DMS79 treated with DMSO at 0.1 percent for 48 hours (cell line): ENCODE data around the gene NGRN.
"Not testable (repeated sequence)": the region's sequence is repeated elsewhere in the genome, so short reads cannot be mapped to it uniquely, and the experiment has no call there.

Experiments
- DNase-seq: peaks from one replicate; lab custom pipeline; 2025; lab: John Stamatoyannopoulos, UW

The NGRN gene

DNA sequence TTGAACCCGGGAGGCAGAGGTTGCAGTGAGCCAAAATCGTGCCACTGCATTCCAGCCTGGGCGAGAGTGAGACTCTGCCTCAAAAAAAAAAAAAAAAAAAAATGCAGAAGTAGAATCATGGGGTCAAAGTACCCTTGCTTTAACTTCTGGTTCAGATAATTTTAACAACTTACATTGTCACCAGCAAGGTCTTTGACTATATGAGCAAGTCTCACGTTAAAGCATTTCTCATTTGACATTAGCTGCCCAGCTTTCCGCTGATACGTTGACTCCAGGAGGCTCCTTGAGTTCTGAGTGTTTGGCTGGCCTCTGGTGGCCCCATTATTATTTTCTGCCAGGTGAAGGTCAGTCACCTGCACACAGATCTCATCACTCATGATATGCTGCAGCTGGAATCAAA lies 16.2 kb downstream of the NGRN start:
- not testable (repeated sequence) for DNase-seq

GRCh38 chr15:90286678-90287077 lies 21.2 kb downstream of the NGRN start:
- DNase-seq = no peak

- no peak for DNase-seq
Observed at GRCh38 chr15:90287101-90287500, 21.6 kb downstream of the NGRN start.

DNA sequence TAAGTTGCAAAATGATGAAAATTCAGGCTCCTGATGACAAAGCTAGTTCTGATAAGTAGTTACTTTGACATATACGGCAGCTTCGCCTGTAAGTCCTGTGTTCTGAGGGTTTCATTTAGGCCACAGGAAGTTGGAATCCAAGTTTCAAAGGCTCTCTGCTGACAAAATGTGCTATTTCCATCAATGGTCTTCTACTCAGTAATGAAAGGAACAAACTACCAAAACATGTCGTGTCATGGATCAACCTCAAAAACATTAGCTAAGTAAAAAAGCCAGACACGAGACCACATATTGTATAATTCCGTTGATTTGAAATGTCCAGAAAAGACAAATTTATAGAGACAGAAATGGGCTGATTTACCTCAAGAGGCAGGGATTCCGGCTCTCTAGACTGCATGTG lies 22.5 kb downstream of the NGRN start:
- no peak for DNase-seq

- DNase-seq = no peak
Observed at GRCh38 chr15:90291679-90292356, 26.3 kb downstream of the NGRN start.

DNA sequence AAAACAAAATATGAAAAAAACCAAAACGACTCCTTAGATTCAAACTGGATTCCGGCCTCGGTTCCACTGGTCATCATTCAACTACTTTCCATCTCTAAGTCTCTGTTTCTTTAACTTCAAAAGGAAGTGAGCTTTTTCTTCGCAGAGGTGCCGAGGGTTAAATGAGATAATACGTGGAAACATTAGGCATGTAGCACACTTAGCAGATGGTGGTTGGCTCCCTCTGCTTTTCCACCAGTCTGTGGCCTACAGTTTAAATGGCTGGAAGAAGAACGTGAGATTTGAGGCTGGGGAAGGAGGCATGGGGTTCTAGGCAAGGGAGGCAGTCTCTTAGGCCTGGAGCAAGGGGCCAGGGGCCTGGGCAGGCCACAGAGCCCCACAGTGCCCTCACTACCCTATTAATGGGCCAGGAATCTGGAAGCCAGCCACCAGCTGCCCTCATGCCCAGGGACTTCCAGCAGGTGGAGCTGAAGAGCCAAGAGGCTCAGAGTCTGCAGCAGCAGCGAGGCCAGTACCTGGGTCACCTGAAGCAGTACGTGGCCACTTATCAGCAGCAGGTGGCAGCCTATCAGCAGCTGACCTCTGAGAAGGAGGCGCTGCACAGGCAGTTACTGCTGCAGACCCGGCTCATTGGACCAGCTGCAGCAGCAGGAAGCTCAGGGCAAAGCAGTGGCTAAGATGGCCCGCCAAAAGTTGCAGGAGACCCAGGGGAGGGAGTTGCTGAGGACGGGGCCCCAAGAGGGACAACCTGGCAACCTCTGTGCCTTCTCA lies 27.8 kb downstream of the NGRN start:
- DNase-seq = peak; percentile 67

DNA sequence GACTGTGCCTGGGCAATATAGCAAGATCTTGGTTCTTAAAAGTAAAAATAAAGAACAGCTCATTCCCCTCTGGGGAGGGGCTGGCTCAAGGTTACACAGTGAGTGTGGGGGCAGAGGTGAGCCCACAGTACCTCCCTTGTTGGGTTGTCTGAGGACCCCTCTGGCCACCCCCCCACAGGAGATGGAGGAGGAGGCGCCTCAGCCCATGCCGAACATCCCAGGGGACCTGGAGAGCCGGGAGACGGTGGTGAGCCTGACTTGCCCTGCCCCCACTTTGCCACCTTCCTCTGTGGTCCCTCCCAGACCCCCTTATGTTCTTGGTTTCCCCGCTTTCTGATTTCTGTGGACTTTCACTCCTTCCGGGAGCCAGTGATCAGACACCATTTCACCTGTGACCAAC lies 28.7 kb downstream of the NGRN start:
- no peak for DNase-seq

DNA sequence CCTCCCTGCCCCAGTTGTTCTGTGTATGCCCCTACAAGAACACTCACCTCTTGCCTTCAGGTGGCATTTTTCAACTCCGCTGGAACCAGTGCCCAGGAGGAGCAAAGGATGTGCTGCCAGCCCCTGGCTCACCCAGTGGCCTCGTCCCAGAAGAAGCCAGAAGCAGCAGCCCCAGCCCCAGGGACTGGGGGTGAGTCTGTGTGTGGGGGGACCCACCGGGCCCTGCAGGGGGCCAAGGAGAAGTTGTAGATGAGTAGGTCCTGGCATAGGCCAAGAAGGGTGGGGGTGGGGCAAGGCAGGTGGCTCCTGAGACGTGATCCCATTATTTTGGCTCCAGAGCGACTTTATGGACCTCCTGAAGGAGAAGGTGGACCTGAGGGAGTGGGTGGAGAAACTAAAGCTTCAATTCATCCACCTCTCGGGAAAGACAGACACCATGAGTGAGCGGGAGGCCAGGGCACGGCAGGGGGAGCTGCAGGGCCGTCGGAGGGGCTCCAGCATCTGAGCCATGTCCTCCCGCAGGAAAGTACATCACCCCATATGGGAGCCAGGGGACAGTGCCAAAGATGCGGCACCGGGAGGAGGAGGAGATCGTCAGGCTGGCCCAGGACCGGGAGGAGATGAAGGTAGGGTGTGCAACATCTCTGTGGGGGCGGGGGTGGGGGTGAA lies 29.3 kb downstream of the NGRN start:
- peak; percentile 14 for DNase-seq

GRCh38 chr15:90295270-90295648 lies 29.8 kb downstream of the NGRN start:
- no peak for DNase-seq

- DNase-seq = not testable (repeated sequence)
Observed at GRCh38 chr15:90296316-90296884, 30.9 kb downstream of the NGRN start.

DNA sequence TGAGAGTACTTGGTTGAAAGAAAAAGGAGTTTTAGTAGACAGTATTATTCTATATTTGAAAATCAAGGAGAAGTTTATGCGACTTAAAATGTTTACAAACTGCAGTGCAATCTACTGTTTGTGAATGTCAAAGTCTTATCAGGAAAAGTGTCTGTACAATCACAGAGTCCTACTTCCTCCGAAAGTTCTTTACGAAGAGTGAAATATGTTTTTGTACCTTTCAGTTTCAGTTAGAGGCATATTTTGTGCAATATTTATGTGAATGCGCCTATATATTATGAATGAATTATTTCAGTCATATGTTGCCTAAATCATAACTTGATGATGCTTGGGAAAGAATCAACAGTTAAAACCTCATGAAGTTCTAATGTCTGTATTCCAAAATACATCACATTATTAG lies 31.5 kb downstream of the NGRN start:
- no peak for DNase-seq

DNA sequence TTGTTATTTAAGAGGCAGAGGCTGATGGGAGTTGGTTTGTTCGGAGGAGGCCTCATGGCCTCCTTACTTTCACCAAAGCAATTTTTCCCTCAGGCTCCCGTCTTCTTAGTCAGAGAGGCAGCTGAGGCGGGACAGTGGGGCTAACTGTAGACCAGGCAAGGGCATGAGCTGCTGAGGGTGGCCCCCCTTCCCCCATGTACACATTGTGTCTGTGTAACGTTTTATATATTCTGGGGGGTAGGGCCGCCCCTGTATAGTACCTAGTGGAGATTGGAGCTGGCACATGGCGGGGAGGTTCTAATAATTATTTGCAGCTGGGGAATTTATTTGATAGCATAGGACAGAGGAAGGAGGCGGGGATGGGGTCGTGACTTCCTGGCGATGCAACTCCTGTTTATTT lies 35.1 kb downstream of the NGRN start:
- no peak for DNase-seq

- no peak for DNase-seq
Observed at GRCh38 chr15:90300988-90301706, 35.7 kb downstream of the NGRN start.

DNA sequence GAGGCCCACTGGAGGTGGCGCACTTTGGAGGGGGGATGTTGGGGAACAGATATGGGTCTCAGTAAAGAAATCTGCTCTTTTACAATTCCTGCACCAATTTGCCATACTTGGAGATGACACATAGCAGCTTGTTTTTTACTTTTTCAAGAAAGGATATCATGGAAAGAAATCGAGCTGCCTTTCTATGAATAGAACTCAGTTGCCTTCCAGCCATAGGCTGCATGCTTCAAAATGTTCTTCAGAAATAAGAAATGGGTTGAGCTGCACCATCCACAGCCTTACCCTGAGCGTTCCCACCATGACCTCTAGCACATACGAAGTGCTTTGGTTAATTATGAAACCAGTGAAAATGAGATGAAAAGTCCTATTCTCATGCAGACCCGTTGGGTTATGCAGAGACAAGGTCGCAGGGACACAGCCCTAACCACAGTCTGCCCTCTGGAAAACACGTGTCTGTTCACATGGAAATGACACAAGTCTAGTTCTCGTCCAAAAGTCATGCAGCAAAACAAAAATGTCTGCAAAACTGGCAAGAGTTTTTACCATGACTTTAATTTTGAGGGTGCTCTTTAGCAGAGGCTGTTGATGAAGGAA lies 36.3 kb downstream of the NGRN start:
- no peak for DNase-seq

- DNase-seq = not testable (repeated sequence)
Observed at GRCh38 chr15:90305355-90305754, 39.9 kb downstream of the NGRN start.

DNA sequence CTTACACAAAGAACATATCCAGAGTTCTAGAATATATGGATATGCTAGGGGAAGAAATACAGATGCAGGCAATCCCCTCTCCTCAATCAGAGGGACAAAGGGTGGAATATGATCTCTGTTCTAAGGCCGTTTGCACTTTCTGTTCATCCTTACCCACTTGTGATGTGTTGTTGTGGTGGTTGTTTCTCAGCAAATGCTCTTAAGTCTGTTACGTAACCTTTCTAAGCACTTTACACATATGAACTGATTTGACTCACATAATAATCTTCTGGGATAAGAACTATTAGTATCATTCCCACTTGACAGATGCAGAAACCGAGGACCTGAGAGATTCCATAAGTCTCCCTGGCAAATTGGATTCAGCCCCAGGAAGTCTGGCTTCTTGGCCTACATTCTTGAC lies 40.5 kb downstream of the NGRN start:
- DNase-seq = no peak

GRCh38 chr15:90306560-90306959 lies 41.1 kb downstream of the NGRN start:
- no peak for DNase-seq

DNA sequence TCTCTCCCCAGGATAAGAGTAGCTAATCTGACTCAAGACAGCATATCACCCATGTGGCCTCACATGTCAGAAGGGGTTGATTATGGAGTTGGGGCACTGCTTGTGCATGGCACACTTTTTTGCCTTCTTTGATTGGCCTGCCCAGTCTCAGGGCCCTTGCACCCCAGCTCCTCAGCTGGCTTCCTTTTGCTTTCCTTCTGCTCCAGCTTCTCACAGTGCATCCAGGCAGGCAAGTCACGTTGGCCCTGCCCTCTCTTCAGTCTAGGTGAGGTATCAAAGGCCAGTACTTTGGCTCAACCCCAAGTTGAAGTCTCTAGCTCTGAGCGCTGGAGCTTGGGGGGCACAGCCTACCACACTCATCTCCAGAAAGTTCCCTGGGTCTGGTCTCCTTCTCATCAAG lies 42.2 kb downstream of the NGRN start:
- DNase-seq = no peak

- DNase-seq = no peak
Observed at GRCh38 chr15:90309020-90309419, 43.5 kb downstream of the NGRN start.

- DNase-seq = no peak
Observed at GRCh38 chr15:90315278-90315982, 50.0 kb downstream of the NGRN start.

DNA sequence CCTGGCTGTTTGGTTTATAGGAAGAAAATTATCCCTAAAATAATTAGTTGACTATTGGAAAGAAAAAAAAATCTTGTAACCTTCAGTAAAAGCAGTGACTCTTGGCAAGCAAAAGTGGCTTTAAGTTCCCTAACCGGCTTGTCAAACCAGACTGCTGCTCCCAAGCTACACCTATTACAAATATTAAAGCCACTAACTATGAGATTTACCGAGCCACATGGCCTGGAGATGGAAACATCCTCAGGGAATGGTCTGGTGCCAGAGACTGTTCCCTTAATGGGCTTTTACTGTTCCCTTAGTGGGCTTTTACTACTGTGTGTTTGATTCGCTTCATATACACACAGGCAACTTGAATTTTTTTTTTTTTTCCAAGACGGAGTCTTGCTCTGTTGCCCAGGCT lies 50.7 kb downstream of the NGRN start:
- DNase-seq = no peak
